ENCODE results near the gene COMT.

COMT gene

GRCh38 chr22:19994851-19995610, 53.5 kb downstream of the COMT start:
- no peak for DNase-seq

GRCh38 chr22:19995611-19996339, 54.2 kb downstream of the COMT start:
- DNase-seq = no peak

DNA sequence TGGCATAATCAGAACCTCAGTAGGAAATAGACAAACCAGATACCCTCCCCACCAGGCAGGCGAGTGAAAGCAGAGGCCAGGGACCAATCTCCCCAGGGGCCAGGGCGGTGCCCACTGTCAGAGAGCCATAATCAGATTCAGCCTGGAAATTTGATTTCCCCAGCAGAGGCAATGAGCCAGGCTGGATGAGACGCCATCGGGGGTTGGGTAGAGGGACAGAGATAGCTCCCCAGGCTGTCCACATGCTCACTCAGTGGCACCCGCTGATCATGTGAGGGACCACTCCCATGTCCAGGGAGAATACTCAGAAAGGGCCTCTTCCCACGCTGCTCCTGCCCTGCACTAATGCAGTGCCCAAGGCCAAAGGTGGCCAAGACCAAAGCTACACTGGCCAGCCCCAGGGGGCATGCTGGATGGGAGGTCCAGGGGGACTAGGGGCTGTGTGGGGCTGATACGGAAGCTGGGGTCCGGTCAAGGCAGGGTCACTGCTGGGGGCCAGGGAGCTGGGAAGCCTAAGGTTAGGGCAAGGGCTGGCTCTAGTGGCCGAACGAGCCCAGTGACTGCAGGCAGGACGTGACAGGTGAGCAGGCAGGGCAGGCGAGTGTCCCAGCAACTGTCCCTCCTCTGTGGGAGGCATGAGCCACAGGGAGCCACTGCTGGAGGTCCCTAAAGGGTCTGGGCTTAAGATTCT, 55.3 kb downstream of the COMT start:
- no peak for DNase-seq

GRCh38 chr22:19997561-19998231, 56.1 kb downstream of the COMT start:
- DNase-seq = no peak

DNA sequence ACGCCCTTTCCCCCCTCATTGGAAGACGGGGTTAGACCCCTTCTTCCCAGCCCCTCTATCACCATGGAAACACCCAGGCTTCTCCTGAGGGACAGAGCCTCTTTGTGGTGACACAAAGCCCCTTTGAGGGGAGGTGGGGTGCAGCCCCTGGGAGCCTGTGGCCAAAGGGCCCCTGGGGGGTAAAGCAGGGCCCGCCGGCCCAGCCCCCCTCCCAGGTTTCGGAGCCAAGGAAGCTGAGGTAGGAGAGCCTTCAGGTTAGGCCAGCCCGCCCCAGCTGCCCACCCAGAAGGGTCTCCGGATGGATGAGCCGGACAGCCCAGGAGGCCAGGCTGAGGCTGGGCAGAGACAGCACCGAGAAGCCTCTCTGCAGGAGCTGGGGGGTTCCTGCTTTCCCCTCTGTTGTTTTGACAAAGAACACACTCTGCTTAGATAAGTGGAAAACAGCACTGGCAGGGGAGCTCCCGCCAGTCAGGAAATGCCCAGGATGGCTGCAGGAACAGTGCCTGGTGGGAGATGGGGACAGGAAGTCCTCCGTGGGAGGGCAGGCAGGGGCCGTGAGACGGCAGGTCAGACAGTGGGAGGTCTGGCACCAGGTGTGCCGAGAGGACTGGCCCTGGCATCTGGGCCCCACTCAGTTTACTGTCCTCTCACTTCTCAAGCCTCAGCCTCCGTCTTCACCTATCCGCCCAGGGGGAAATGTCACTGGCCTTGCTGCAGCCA, 56.8 kb downstream of the COMT start:
- DNase-seq = no peak

DNA sequence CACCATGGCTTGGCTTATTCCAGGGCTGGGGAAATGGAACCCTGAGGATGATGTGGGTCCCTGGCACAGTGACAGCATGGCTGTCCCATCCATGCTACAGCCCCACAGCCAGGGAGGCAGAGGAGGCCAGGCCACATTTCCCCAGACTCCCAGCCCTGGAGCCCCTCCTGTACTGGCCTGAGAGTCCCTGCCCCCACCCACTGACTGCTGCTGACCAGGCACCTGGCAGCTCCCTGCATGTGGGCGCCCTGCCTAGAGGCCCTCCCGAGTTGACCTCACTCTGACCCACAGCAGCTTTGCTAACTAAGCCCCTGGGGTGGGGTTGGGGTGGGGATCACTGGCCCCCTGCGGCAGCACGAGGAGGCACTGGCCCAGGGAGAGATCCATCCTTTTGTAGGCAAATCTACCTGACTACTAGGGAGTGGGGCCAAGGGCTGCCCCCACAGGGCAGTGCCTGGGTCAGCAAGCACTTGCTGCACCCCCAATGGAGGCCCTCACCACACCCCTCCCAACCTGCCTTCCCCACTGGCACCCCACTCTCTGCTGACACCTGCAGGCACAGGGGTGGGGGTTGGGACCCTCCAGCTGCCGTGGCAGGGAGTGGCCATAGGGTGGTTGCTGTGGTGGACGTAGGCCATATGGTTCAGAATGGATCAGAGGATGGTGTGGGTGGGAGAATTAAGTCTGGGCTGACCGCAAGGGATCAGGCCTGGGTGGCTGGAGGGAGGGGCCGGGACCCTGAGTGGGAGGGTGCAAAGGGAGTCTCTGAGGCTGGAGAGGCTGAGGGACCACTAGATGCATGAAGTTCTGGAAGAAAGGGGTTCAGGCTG, 57.6 kb downstream of the COMT start:
- DNase-seq = no peak

GRCh38 chr22:20000246-20001081, 58.9 kb downstream of the COMT start:
- DNase-seq = no peak

- DNase-seq = no peak
Observed at GRCh38 chr22:20001082-20001638, 59.6 kb downstream of the COMT start.

- no peak for DNase-seq
Observed at GRCh38 chr22:20002128-20002527, 60.6 kb downstream of the COMT start.

- no peak for DNase-seq
Observed at GRCh38 chr22:20002636-20003035, 61.1 kb downstream of the COMT start.

DNA sequence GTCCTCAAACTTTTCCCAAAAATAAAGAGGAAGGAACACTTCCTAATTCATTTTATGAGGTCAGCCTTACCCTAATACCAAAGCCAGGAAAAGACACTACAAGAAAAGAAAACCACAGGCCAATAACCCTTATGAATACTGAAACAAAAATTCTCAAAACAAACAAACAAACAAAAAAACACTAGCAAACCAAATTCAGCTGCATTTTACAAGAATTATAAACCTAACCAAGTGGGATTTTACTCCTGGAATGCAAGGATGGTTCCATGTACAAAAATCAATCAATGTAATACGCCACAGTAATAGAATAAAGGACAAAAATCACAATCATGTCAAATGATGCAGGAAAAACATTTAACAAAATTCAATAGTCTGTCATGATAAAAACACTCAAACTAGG, 61.7 kb downstream of the COMT start:
- DNase-seq = no peak

DNA sequence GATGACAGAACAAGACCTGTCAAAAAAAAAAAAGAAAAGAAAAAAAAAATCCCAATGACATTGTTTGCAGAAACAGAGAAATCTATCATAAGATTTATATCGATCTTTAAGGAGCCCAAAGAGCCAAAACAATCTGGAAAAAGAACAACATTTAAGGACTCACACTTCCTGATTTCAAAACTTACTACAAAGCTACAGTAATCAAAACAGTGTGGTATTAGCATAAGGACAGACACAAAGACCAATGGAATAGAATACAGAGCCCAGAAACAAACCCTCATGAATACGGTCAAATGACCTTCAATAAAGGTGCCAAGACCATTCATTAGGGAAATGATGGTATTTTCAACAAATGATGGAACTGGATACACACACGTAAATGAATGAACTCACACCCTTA, 62.9 kb downstream of the COMT start:
- no peak for DNase-seq

- DNase-seq = no peak
Observed at GRCh38 chr22:20008221-20008995, 66.8 kb downstream of the COMT start.

- DNase-seq = no peak
Observed at GRCh38 chr22:20009018-20009491, 67.5 kb downstream of the COMT start.

DNA sequence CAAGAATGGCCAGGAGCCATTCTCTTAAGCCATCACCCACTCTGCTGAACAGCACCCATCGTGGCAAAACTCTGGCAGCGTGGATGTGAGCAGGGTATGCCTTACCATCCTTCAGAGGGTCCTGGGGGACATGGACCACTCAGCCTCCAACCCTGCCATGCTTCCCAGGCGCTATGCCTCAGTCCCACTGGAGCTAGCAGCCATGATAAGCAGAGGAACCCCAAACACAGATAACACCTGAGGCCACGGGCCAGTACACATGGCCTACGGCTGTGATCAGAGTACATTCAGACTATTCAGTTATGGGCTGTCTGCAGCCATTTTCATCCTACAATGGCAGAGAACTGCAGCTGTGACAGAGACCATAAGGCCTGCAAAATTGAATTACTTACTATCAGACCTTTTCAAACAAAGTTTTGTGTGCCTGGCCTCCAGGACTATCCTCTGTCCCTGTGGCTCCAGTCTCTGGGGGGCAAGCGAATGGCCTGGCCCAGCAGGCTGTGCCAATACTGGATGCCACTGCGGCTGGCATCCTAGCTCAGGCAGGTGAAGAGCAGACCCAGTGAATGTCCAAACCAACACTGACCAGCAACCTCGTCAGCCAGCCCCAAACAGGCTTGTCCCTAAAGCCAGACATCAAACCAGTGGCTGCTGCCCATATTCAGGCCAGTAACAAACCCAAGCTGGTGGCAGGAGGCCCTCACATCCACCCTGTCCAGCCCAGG, 68.2 kb downstream of the COMT start:
- no peak for DNase-seq

GRCh38 chr22:20010307-20011122, 68.9 kb downstream of the COMT start:
- DNase-seq = no peak

Measured in right kidney (tissue), 1 donor.